ENCODE measurements around the gene NSF.

NSF gene

DNA sequence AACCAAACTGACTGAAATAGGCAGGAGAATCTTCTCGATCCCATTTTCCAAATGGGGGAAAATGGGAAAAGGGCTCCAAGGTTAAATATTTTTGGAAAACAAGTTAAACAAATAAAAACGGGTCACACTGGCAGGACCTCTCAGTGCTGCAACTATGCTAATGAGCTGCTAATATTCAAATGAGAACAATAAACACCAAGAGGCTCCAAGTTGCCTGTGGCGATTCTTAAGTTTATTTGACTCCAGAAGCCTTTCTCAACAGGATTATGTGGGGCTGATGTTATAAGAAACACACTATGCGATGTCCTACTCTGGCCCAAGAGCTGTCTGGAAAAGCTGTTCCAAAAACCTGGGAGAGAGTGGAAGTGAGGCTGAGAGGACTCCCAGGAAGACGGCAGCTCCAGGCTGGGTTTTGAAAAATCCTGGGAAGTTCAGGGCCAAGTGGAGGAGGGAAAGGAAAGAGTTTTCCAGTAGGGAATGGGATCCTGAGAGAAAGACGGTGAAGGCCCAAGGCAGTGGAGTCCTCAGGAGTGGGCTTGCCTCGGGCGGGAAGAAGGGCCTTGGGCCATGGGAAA, 206.6 kb downstream of the NSF start:
- DNase-seq (ENCODE audit: low read depth, low spot score): no peak

DNA sequence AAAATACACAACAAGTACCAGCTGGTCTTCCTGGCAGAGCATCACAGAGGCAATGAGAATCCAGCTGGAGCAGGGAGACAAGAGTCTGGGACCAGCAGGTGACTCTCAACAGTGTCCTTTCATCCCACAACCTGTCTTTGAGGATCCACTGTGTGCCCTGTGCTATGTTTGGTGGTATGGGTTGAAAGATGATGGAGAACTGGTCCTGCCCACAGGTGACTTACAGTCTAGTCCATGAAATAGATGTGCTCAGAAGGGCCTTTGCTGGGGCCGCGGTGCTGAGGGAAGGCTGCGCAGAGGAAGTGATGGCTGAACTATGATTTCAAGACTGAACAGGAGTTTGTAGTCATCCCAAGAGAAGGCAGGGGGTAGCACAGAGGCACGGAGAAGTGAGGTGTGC, 210.1 kb downstream of the NSF start:
- no peak for DNase-seq (ENCODE audit: low read depth, low spot score)

- no peak for DNase-seq (ENCODE audit: low read depth, low spot score)
Measured at GRCh38 chr17:46802800-46803199, 212.3 kb downstream of the NSF start.

GRCh38 chr17:46803544-46803943, 213.1 kb downstream of the NSF start:
- no peak for DNase-seq (ENCODE audit: low read depth, low spot score)

DNA sequence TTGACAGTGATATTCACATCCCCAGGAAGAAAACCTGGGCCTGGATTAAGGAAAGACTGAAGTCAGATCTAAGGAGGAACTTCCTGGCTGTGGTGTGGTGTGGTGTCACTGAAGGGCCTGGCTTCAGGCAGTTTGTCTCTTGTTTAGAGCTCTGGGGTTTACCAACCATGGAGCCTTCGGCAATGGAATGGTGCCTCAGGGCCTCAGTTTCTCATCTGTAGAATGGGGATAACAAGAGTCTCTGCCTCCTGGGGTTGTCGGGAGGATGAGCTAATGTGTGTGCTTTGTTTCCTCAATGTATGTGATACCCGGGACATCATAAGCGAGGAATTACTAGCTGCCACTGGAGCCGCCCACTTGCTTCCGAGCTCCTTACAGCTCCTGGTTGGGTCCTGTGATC, 215.3 kb downstream of the NSF start:
- no peak for DNase-seq (ENCODE audit: low read depth, low spot score)

Measured in smooth muscle cell of the brain vasculature (primary cell).